ENCODE measurements around the gene KREMEN2. TPM values are rescaled to one million over a fixed set of nuclear protein-coding genes. Genes with fewer than 3 reads are reported as not detected.
A peak's percentile ranks its signal among the peaks of the same experiment; 100 is the strongest.

The KREMEN2 gene
- total RNA-seq, 1 experiment from 2014 or later, result 7.5 TPM

- TF ChIP-seq, protein P1, sequence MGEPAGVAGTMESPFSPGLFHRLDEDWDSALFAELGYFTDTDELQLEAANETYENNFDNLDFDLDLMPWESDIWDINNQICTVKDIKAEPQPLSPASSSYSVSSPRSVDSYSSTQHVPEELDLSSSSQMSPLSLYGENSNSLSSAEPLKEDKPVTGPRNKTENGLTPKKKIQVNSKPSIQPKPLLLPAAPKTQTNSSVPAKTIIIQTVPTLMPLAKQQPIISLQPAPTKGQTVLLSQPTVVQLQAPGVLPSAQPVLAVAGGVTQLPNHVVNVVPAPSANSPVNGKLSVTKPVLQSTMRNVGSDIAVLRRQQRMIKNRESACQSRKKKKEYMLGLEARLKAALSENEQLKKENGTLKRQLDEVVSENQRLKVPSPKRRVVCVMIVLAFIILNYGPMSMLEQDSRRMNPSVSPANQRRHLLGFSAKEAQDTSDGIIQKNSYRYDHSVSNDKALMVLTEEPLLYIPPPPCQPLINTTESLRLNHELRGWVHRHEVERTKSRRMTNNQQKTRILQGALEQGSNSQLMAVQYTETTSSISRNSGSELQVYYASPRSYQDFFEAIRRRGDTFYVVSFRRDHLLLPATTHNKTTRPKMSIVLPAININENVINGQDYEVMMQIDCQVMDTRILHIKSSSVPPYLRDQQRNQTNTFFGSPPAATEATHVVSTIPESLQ (CRISPR knock-in tag; IDR thresholded peaks at IDR 0.05), result no peak
- TF ChIP-seq, protein P2, sequence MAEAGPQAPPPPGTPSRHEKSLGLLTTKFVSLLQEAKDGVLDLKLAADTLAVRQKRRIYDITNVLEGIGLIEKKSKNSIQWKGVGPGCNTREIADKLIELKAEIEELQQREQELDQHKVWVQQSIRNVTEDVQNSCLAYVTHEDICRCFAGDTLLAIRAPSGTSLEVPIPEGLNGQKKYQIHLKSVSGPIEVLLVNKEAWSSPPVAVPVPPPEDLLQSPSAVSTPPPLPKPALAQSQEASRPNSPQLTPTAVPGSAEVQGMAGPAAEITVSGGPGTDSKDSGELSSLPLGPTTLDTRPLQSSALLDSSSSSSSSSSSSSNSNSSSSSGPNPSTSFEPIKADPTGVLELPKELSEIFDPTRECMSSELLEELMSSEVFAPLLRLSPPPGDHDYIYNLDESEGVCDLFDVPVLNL (CRISPR knock-in tag; IDR thresholded peaks at IDR 0.05; ENCODE audit: borderline replicate concordance, low read depth), result no peak
- peak; percentile 83; the same call in 1 of the 2 replicates for TF ChIP-seq TEAD1 (CRISPR knock-in tag; IDR thresholded peaks at IDR 0.05)
- TF ChIP-seq SP1 (CRISPR knock-in tag; conservative IDR thresholded peaks at IDR 0.05), result peak; percentile 73
- no peak for TF ChIP-seq ZNF219 (CRISPR knock-in tag; IDR thresholded peaks at IDR 0.05; ENCODE audit: borderline replicate concordance)
- TF ChIP-seq NFYB (CRISPR knock-in tag; conservative IDR thresholded peaks at IDR 0.05; ENCODE audit: low read depth), result no peak
- TF ChIP-seq ZNF263 (CRISPR knock-in tag; IDR thresholded peaks at IDR 0.05; ENCODE audit: low read depth), result no peak
- peak; percentile 53; the same call in 1 of the 2 replicates for TF ChIP-seq ETV6 (CRISPR knock-in tag; IDR thresholded peaks at IDR 0.05)
- 0 out of 2 replicates have a peak, but pooled peaks have one; percentile 9 for TF ChIP-seq MYBL2 (CRISPR knock-in tag; IDR thresholded peaks at IDR 0.05)
- no peak for TF ChIP-seq SMAD4 (CRISPR knock-in tag; IDR thresholded peaks at IDR 0.05)
- TF ChIP-seq ZNF121 (CRISPR knock-in tag; IDR thresholded peaks at IDR 0.05), result 0 out of 2 replicates have a peak, but pooled peaks have one; percentile 25
- TF ChIP-seq CREM (CRISPR knock-in tag; IDR thresholded peaks at IDR 0.05), result 0 out of 2 replicates have a peak, but pooled peaks have one; percentile 56
- TF ChIP-seq FOXP1 (CRISPR knock-in tag; IDR thresholded peaks at IDR 0.05; ENCODE audit: borderline replicate concordance), result peak; percentile 34; the same call in 1 of the 2 replicates
- peak; percentile 59; the same call in 1 of the 2 replicates for TF ChIP-seq TP53 (CRISPR knock-in tag; IDR thresholded peaks at IDR 0.05)
- TF ChIP-seq, protein P3, sequence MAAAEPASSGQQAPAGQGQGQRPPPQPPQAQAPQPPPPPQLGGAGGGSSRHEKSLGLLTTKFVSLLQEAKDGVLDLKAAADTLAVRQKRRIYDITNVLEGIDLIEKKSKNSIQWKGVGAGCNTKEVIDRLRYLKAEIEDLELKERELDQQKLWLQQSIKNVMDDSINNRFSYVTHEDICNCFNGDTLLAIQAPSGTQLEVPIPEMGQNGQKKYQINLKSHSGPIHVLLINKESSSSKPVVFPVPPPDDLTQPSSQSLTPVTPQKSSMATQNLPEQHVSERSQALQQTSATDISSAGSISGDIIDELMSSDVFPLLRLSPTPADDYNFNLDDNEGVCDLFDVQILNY (CRISPR knock-in tag; IDR thresholded peaks at IDR 0.05), result 0 out of 2 replicates have a peak, but pooled peaks have one; percentile 53
- TF ChIP-seq ZNF416 (CRISPR knock-in tag; IDR thresholded peaks at IDR 0.05), result peak; percentile 55; the same call in 1 of the 2 replicates
- TF ChIP-seq ZNF423 (CRISPR knock-in tag; IDR thresholded peaks at IDR 0.05), result 0 out of 2 replicates have a peak, but pooled peaks have one; percentile 29
- 0 out of 2 replicates have a peak, but pooled peaks have one; percentile 63 for TF ChIP-seq ZBTB43 (CRISPR knock-in tag; IDR thresholded peaks at IDR 0.05)
- TF ChIP-seq FOXJ3 (CRISPR knock-in tag; IDR thresholded peaks at IDR 0.05; ENCODE audit: borderline replicate concordance), result 0 out of 2 replicates have a peak, but pooled peaks have one; percentile 26
Observed at GRCh38 chr16:3009568-3010390, 45.7 kb downstream of the KREMEN2 start (continued).

- CTCF ChIA-PET, result interaction anchor here (1.2 to 13.4 kb wide), 6 partner anchors 9 to 98 kb away, joined by 4 to 360 read pairs (median 6); partner anchors contain the start of genes CLDN6, HCFC1R1, PAQR4 and THOC6
- Mint-ChIP-seq H3K4me3 (peak overlapping the region; percentile 74), H3K27me3 (ENCODE audit: low read depth) (peaks cover 3% of the 10 kb centered on the region; the same call in 1 of the 2 replicates), H3K27ac (peak overlapping the region; percentile 100), H3K4me1 (peaks cover 80% of the 10 kb centered on the region), H3K9me3 (no peaks in the 10 kb centered on the region), H3K36me3 (peaks cover 7% of the 10 kb centered on the region)
- peak; percentile 70 for TF ChIP-seq ZNF121 (CRISPR knock-in tag; IDR thresholded peaks at IDR 0.05)
- no peak for TF ChIP-seq SMAD4 (CRISPR knock-in tag; IDR thresholded peaks at IDR 0.05)
- no peak for TF ChIP-seq ZNF416 (CRISPR knock-in tag; IDR thresholded peaks at IDR 0.05)
- DNase-seq (ENCODE audit: low spot score), result no peak
- POLR2A ChIA-PET, result interaction anchor here (0.6 to 13.9 kb wide), 10 partner anchors 11 to 860 kb away, joined by 3 to 502 read pairs (median 4); partner anchors contain the start of genes CLDN6, HCFC1R1, THOC6 and TNFRSF12A
- no peak for ATAC-seq
Observed at GRCh38 chr16:3010510-3010909, 46.4 kb downstream of the KREMEN2 start.
